Activated T-cell treated with anti-CD3 and anti-CD28 coated beads for 4 hours (primary cell): Measurements from ENCODE around the gene RAPH1.
"Not testable (repeated sequence)": the region's sequence is repeated elsewhere in the genome, so short reads cannot be mapped to it uniquely, and the experiment has no call there.

Experiments used
- DNase-seq: peaks from one replicate; pipeline ENCODE4 v3.0.0-alpha.2; 2020

Gene RAPH1

GRCh38 chr2:203431391-203432185, 103.5 kb downstream of the RAPH1 start:
- DNase-seq: no peak

- not testable (repeated sequence) for DNase-seq
Measured at GRCh38 chr2:203429643-203430042, 105.5 kb downstream of the RAPH1 start.

GRCh38 chr2:203427061-203427460, 108.0 kb downstream of the RAPH1 start:
- no peak for DNase-seq

- DNase-seq: no peak
Measured at GRCh38 chr2:203418271-203418670, 116.8 kb downstream of the RAPH1 start.

- DNase-seq: no peak
Measured at GRCh38 chr2:203413796-203414195, 121.3 kb downstream of the RAPH1 start.

- DNase-seq: no peak
Measured at GRCh38 chr2:203412546-203413331, 122.4 kb downstream of the RAPH1 start.

GRCh38 chr2:203407496-203407895, 127.6 kb downstream of the RAPH1 start:
- DNase-seq: no peak

GRCh38 chr2:203404996-203405395, 130.1 kb downstream of the RAPH1 start:
- no peak for DNase-seq

GRCh38 chr2:203400805-203401585, 134.1 kb downstream of the RAPH1 start:
- DNase-seq: no peak

GRCh38 chr2:203399031-203399430, 136.1 kb downstream of the RAPH1 start:
- DNase-seq: no peak

GRCh38 chr2:203396667-203397066, 138.4 kb downstream of the RAPH1 start:
- DNase-seq: no peak

GRCh38 chr2:203395858-203396257, 139.2 kb downstream of the RAPH1 start:
- no peak for DNase-seq

- DNase-seq: no peak
Measured at GRCh38 chr2:203394519-203395227, 140.4 kb downstream of the RAPH1 start.

- not testable (repeated sequence) for DNase-seq
Measured at GRCh38 chr2:203388153-203388552, 146.9 kb downstream of the RAPH1 start.

- no peak for DNase-seq
Measured at GRCh38 chr2:203383038-203383437, 152.1 kb downstream of the RAPH1 start.

- DNase-seq: no peak
Measured at GRCh38 chr2:203379156-203379555, 155.9 kb downstream of the RAPH1 start.

GRCh38 chr2:203376173-203376572, 158.9 kb downstream of the RAPH1 start:
- no peak for DNase-seq

- DNase-seq: not testable (repeated sequence)
Measured at GRCh38 chr2:203372706-203373105, 162.4 kb downstream of the RAPH1 start.

- DNase-seq: no peak
Measured at GRCh38 chr2:203366639-203367466, 168.2 kb downstream of the RAPH1 start.

GRCh38 chr2:203361922-203362321, 173.2 kb downstream of the RAPH1 start:
- DNase-seq: no peak

GRCh38 chr2:203361495-203361894, 173.6 kb downstream of the RAPH1 start:
- DNase-seq: no peak
